Neutrophil (primary cell): ENCODE measurements around the gene ADAD2.

Experiments used
- H3K27ac ChIP-seq: fragments of 200-600 bp; sonication (generic); 2 replicates; pipeline ENCODE4 v1.5.1; 2016; ENCODE audit warnings: mild to moderate bottlenecking, moderate library complexity
- H3K27me3 ChIP-seq: fragments of 200-600 bp; sonication (generic); 2 replicates; pipeline ENCODE4 v1.6.0; 2016; ENCODE audit warnings: mild to moderate bottlenecking
- H3K36me3 ChIP-seq: fragments of 200-600 bp; sonication (generic); 2 replicates; pipeline ENCODE4 v1.5.1; 2017
- H3K4me1 ChIP-seq, 2 experiments: fragments of 200-600 bp in 1 of 2; sonication (generic) in 1 of 2; 1 replicate in 1 of 2; 2 replicates in 1 of 2; pipeline versions ENCODE4 v1.5.1 to v1.6.1; 2013 to 2016; ENCODE audit warnings: low read depth in 1 of 2, low read length in 1 of 2, mild to moderate bottlenecking in 1 of 2, moderate library complexity in 1 of 2; ENCODE audit not compliant: control insufficient read depth in 1 of 2, insufficient read depth in 1 of 2
- H3K4me3 ChIP-seq, 2 experiments: fragments of 200-600 bp in 1 of 2; sonication (generic) in 1 of 2; 1 replicate in 1 of 2; 2 replicates in 1 of 2; pipeline ENCODE4 v1.5.1; 2013 to 2016; ENCODE audit warnings: low read depth in 1 of 2, low read length in 1 of 2, mild to moderate bottlenecking in 1 of 2, moderate library complexity in 1 of 2
- H3K9me3 ChIP-seq: fragments of 200-600 bp; sonication (generic); 2 replicates; pipeline ENCODE4 v1.5.1; 2016
- CTCF ChIP-seq: fragments of 200-600 bp; sonication (generic); IDR thresholded peaks from 2 replicates; pipeline ENCODE4 v1.5.1; 2016; ENCODE audit warnings: antibody characterized with exemption

ADAD2 gene

GRCh38 chr16:84218176-84218823, 27.3 kb downstream of the ADAD2 start:
- H3K9me3 ChIP-seq, result no peaks in the 10 kb centered on the region
- H3K4me3 ChIP-seq, result no peak overlapping the region
- no peaks in the 10 kb centered on the region for H3K27me3 ChIP-seq
- H3K27ac ChIP-seq, result no peak overlapping the region
- TF ChIP-seq CTCF, result no peak
- no peaks in the 10 kb centered on the region for H3K4me1 ChIP-seq
- H3K36me3 ChIP-seq, result no peaks in the 10 kb centered on the region

DNA sequence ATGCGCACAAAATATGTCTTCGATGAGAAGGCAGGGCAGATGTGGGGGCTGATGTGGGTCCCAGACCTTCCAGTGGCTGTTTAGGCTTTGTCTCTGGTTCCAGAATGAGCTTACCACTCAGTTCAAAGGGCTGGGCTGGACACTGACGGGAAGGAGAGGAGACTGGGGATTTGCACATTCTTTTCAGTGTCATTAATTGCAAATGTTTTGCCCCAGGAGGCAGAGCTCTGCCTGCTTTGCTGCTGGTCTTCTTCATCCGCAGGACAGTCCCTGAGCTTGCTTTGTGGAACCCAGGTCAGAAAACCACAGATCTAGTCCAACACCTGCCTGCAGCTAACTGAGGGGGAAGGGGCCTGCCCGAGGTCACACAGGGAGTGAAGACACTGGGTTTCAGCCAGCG, 28.0 kb downstream of the ADAD2 start:
- H3K27ac ChIP-seq, result no peak overlapping the region
- H3K9me3 ChIP-seq, result no peaks in the 10 kb centered on the region
- no peaks in the 10 kb centered on the region for H3K4me1 ChIP-seq
- no peak for TF ChIP-seq CTCF
- no peaks in the 10 kb centered on the region for H3K27me3 ChIP-seq
- H3K36me3 ChIP-seq, result no peaks in the 10 kb centered on the region
- no peak overlapping the region for H3K4me3 ChIP-seq

DNA sequence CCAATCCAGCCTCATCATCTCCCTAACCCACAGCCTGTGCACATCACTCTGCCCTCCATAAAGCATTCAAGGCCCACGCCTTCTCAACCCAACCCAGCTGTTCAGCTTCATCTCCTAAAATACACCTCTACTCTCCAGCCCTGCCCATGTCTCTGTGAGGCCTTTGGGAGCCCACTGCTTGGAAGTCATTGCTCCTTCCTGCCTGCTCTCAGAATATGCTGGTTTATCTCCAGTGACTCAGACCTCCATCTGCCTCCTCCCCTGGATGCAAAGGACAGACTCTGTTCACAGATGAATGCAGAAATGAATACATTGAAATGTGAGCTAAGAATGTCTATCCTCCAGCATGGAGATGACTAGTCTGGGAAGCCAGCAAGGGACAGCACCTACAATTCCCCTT, 29.9 kb downstream of the ADAD2 start:
- no peaks in the 10 kb centered on the region for H3K4me1 ChIP-seq
- H3K27me3 ChIP-seq, result no peaks in the 10 kb centered on the region
- H3K27ac ChIP-seq, result no peak overlapping the region
- H3K4me3 ChIP-seq, result no peak overlapping the region
- no peak for TF ChIP-seq CTCF
- no peaks in the 10 kb centered on the region for H3K36me3 ChIP-seq
- no peaks in the 10 kb centered on the region for H3K9me3 ChIP-seq

DNA sequence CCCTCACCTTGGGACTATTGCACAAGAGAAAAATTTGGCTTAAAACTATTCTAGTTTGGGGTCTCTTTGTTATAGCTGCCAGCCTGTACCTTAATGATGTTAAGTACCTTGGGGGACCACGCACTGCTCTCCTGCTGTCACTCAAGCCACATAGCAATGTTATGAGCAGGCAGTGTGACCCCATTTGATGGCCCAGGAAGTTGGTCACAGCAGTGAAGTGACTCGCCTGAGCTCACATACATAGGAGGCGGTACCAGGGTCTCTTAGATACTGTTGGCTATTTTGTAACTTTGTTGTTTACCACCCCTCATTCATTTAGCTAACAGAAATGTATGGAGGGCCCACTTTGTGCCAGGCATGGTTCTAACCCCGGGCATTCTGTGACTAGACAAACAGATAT, 32.5 kb downstream of the ADAD2 start:
- Histone ChIP-seq H3K36me3 (no peaks in the 10 kb centered on the region), H3K27ac (no peak overlapping the region), H3K4me1 (no peaks in the 10 kb centered on the region), H3K4me3 (no peak overlapping the region), H3K9me3 (no peaks in the 10 kb centered on the region), H3K27me3 (peaks cover 9% of the 10 kb centered on the region)
- no peak for TF ChIP-seq CTCF

DNA sequence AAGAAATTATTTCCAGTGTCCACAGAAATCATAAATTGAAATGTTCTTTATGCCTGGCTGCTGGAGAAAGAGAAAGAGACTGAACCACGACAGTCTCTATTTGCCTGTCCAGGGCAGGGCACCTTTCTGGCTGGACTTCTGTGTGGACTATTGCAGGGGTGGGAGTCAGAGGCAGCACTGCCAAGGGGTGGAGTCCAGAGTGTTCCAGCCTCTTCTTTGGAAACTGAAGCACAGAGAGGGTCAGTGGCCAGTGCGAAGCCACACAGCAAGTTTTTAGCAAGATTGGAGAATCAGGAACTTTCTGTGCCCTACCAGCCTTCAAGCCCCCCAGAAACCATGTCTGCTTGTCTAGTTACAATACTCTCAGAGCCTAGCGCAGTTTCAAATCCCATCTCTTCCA, 33.6 kb downstream of the ADAD2 start:
- H3K36me3 ChIP-seq, result no peaks in the 10 kb centered on the region
- no peak overlapping the region for H3K27ac ChIP-seq
- no peak for TF ChIP-seq CTCF
- H3K4me3 ChIP-seq, result no peak overlapping the region
- no peaks in the 10 kb centered on the region for H3K9me3 ChIP-seq
- no peaks in the 10 kb centered on the region for H3K4me1 ChIP-seq
- H3K27me3 ChIP-seq, result peaks cover 14% of the 10 kb centered on the region

DNA sequence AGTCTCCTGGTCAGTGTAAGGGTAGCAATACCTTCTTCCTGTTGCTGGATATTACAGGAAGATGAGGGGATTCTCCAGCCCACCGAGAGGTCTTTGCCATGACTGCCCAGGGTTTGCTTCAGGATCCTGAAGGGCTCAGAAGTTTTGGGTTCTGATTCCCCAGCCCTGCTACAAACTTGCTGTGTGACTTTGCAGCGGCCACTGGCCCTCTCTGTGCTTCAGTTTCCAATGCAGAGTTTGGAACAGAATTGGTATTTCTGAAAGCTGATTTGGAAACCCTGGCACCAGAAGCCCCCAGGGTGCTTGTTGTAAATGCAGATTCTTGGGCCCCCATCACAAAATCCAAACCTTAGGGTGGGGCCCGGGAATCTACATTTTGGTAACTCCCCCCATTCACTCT, 34.2 kb downstream of the ADAD2 start:
- Histone ChIP-seq H3K27ac (no peak overlapping the region), H3K27me3 (peaks cover 14% of the 10 kb centered on the region), H3K9me3 (no peaks in the 10 kb centered on the region), H3K4me1 (no peaks in the 10 kb centered on the region), H3K36me3 (no peaks in the 10 kb centered on the region), H3K4me3 (no peak overlapping the region)
- TF ChIP-seq CTCF, result no peak
